Mucosa of gallbladder (tissue), 1 donor: ENCODE data around the gene CLIC1. TPM values are rescaled to one million over a fixed set of nuclear protein-coding genes. Genes with fewer than 3 reads are reported as not detected.
A peak's percentile ranks its signal among the peaks of the same experiment; 100 is the strongest.

Source experiments
- DNase-seq: peaks from one replicate; pipeline ENCODE4 v3.0.0-alpha.2; 2020; ENCODE audit warnings: low spot score
- total RNA-seq: library from RNA; stranded (reverse); gene quantifications from one replicate; pipeline ENCODE4 v1.2.1, GENCODE V29; 2021
- donor health status: DM: no; HTN: no; CAD: no.

The CLIC1 gene
- total RNA-seq, 1 donor from 2014 or later: 394 TPM

GRCh38 chr6:31701666-31702404 is 34.5 kb downstream of the CLIC1 start:
- no peak for DNase-seq

DNA sequence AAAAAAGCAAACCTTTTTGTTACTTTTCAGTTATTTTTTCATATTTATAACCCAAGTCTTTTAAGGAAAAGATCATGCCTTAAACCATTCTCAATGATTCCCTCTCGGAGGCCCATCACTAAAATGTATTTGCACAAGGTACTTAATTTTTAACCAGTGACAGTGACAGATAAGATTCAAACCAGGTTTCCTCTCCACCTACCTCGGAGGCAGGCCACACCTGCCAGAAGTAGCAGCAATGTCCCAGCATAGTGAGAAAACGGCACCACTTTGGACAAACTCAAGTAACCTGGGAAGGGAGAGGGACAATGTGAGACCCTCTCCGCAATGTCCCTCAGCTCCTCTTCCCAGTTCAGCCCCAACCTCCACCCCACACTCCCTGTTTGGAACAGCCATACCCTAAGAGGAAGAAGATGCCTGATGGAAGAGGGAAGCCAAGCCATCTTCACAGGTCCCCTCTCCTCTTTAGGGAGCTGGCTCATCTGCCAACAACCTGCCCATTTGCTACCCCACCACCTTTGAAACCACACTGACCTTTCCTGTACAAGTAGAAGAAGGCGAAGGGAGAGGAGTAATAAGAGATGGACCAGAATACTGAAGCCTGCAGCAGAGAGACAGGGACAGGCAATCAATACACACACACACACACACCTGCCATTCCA is 35.5 kb downstream of the CLIC1 start:
- DNase-seq: no peak

DNA sequence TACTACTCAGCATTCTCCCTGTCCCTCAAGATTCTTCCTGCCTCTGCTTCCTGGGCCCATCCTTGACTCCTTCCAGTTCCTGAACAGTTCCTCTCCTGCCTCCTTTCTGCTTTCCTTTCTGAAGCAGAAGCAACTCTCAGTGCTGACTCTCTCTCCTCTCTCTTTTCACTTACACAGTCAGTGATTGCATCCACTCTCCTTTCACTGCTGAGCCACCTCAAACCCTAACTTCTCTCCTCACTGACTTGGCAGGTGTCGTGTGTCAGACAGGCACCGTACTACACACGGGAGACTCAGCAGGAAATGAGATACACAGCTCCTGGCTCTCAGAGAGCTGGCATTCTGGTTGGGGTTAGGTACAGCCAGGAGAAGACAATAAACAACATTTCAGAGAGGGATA is 38.8 kb downstream of the CLIC1 start:
- DNase-seq: no peak

DNA sequence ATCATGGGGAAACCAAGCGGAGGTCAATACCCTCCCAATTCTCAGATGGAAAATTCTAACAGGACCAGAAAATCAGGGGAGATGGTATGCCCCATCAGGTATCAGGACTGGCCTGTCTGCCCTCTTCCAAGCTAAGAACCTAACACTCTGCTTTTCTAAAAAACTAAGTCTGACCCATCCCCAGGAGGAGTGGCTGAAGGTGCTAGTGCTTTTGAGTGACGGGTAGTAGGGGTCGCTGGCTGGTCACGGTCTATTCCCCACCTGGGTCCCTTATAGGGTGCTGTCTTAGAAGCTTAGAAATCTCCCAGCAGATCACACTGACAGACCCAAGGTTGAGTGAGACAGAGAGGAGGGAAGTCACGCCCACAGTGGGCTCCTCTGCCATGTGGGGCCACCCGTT is 42.8 kb downstream of the CLIC1 start:
- DNase-seq: no peak

DNA sequence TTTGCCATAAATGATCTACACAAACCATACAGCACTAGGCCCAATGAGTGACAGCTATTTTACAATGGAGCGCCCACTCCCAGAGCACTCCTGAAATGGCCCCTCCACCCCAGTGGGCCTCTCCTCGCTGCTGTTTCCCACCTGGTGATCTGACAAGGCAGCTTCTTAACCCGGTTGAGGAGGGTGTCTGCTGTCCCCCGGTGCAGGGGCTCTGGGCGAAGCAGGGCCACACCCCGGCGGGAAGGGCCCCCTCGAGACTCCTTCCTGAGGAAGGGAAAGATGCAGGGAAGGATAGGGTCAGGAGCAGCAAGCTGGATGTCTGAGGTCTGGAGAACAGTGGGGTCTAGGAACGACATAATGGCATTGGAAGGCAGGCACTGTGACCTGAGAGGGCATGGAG is 43.4 kb downstream of the CLIC1 start:
- DNase-seq: no peak

DNA sequence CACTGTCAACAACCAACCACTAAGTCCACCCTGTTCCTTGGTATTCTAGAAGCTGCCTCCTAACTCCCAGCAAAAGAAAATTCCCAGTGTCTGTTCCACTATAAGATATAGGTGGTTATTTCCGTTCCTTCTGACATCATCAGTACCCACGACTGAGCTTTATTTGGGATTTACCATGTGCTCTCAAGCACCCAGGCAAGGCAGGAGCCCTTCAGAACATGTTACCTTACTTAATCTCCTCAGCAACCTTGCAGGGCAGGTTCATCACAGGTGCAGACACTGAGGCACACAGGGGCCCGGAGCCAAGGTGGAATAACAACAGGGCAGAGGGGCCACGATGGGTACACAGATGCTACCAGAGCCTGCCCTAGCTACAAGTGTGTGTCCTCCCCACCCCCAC is 44.0 kb downstream of the CLIC1 start:
- DNase-seq: no peak

DNA sequence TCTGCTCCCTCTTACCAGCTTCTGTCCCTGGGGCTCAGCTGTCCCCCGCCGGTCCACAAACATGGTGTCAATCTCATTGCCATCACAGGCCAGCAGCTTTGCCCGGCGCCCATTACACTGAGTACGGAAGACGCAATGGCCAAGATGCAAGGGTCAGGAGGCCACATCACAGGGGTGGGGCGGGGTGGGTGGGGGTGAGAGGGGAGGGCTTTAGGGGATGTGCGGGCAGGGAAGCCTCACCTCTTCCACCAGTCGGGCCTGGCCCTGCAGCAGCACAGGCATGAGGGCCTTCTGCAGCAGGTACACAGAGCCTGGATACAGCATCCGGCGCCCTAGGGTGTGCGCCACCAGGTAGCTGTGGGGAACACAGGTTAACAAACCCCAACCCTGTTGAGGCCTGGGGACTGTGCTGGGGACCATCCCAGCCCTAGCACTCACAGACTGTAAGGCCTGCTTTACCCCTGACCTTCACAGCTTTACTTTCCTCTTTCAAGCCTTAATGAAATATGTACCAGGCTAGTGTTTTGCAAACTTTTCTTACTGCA is 44.7 kb downstream of the CLIC1 start:
- no peak for DNase-seq

DNA sequence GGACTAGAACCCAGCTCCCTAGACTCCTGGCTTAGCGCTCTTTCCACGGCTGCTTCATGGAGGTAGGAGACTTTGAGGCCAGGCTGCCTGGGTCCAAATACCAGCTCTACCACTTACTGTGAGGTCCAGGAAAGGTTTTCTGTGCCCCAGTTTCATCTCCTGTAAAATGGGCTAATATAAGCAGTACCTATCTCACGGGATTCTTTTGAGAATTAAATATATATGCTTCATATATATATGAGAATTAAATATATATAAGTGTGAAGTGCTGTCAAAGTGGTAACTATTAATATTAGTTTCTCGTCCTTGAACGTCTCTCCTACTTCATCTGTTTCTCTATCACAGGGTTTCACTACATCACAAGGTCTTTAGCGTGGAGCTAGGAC is 45.3 kb downstream of the CLIC1 start:
- DNase-seq: no peak

- DNase-seq: peak; percentile 36
Measured at GRCh38 chr6:31690231-31691077, 45.9 kb downstream of the CLIC1 start.

DNA sequence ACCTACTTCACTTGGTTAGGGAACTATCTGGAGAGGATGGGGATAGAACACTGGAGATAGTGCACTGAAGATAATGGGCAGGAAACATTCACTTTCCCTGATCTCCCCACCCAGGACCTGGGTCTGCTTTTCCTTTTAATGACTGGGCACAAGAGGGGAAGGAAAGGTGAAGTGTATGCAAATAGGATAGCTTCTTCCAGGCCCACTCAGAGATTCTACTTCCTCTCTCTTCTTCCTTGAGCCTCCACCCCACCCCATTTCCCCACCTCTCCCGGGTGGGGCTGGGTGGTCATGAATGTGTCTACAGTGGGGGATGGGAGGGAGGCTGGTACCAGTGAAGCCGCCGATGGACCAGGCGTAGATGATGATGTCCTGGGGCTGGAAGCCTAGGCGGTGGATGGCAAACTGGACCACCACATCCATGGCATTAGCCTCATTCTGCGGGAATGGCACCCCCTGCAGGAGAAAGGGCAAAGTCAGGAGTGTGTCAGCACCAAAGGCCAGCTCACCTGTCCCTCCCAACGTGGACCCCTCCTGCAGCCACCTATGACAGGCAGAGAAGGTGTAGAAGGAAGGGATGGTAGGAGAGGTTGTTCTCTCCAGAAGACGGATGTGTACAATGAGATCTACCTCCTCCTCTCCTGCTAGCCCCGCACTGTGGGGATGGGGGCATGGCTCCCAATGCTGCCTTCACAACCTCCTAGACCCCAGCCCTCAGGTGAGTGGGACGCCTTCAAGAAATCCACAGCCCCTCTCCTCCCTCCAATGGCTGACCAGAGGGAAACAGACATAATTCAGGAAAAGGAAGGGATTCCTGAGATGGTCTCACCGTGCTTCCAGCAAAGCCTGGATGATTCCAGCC is 46.9 kb downstream of the CLIC1 start:
- DNase-seq: no peak

DNA sequence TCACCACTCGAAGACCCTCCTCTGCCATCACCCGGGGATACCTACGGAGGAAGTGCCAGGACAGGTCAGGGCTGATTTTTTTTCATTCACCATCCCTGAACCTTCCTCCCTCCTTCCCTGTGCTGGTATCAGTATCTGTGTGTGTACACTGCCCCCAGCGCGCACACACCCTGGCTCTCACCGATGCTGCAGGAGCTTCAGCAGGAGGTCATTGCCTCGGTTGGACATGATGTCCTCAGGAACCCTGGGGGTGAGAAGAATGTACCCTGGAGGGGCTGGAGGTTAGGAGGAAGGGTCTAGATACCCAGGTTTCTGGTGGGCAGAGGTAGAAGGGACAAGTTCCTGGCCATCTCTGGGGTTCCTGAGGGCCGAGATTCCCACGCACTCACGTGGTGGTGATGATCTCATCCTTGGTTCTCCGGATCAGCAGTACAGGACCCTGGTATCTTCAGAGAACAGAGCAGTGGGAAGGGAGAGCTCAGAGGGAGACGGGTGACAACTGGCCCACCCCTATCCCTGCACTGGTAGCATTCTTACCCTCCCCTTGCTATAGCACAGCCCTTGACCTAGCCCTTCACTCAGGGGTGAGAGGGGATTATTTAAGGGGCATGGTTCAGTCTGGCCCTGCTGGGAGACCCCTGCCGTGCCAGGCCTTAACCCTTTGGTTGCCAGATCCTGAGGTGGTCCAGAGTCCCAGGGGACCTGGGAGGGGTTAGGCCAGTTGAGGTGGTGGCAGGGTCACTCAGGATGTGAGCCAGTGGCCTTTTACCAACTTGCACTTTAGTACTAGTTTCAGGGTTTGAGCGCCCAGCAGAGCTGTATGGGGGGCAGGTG is 48.3 kb downstream of the CLIC1 start:
- no peak for DNase-seq

DNA sequence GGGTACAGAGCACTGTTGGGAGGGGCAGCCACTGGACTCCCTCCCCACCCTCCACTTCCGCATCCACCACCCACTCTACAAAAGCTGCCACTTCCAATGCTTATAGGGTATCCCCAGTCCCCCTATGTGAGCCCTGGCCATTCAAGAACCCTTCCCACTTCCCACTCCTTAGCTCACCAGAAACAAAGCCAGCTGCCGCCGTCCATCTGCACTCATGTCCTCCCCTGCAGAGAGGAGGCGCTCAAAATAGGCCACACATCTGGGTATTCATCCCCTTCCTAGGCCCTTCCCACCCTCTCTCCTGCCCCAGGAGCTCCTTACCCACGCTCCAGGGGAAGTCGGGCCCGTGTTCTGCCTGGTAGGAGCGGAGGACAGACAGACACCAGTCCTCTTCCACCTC is 49.0 kb downstream of the CLIC1 start:
- DNase-seq: no peak

- no peak for DNase-seq
Measured at GRCh38 chr6:31686483-31686882, 49.8 kb downstream of the CLIC1 start.

GRCh38 chr6:31683591-31683990 is 52.7 kb downstream of the CLIC1 start:
- no peak for DNase-seq

- DNase-seq: no peak
Measured at GRCh38 chr6:31681135-31681671, 55.1 kb downstream of the CLIC1 start.

Other genes with a start within 250 kb of the CLIC1 start
- 2.7 TPM for gene MICB, start 238.4 kb downstream of the CLIC1 start, total RNA-seq
- not detected for gene MCCD1, start 207.6 kb downstream of the CLIC1 start, total RNA-seq
- 246 TPM for gene DDX39B, start 194.5 kb downstream of the CLIC1 start, total RNA-seq
- gene ATP6V1G2, start 189.9 kb downstream of the CLIC1 start, total RNA-seq: 4.1 TPM
- 27.7 TPM for gene NFKBIL1, start 188.9 kb downstream of the CLIC1 start, total RNA-seq
- 1.9 TPM for gene LTA, start 164.2 kb downstream of the CLIC1 start, total RNA-seq
- gene TNF, start 161.0 kb downstream of the CLIC1 start, total RNA-seq: 6.6 TPM
- 4.9 TPM for gene LTB, start 154.1 kb downstream of the CLIC1 start, total RNA-seq
- gene LST1, start 150.3 kb downstream of the CLIC1 start, total RNA-seq: 18.4 TPM
- gene NCR3, start 143.5 kb downstream of the CLIC1 start, total RNA-seq: not detected
- gene AIF1, start 121.3 kb downstream of the CLIC1 start, total RNA-seq: 26.8 TPM
- 162 TPM for gene PRRC2A, start 115.8 kb downstream of the CLIC1 start, total RNA-seq
- 288 TPM for gene BAG6, start 83.9 kb downstream of the CLIC1 start, total RNA-seq
- 2.2 TPM for gene APOM, start 80.6 kb downstream of the CLIC1 start, total RNA-seq
- 30.5 TPM for gene C6orf47, start 75.8 kb downstream of the CLIC1 start, total RNA-seq
- 18.7 TPM for gene GPANK1, start 71.5 kb downstream of the CLIC1 start, total RNA-seq
- 108 TPM for gene CSNK2B, start 70.5 kb downstream of the CLIC1 start, total RNA-seq
- 8.1 TPM for gene LY6G5B, start 66.6 kb downstream of the CLIC1 start, total RNA-seq
- 5.2 TPM for gene LY6G5C, start 55.5 kb downstream of the CLIC1 start, total RNA-seq
- gene ABHD16A, start 33.2 kb downstream of the CLIC1 start, total RNA-seq: 103 TPM
- gene LY6G6F, start 29.7 kb downstream of the CLIC1 start, total RNA-seq: not detected
- not detected for gene LY6G6D, start 21.2 kb downstream of the CLIC1 start, total RNA-seq
- gene LY6G6C, start 14.8 kb downstream of the CLIC1 start, total RNA-seq: not detected
- 0.37 TPM for gene MPIG6B, start 13.2 kb downstream of the CLIC1 start, total RNA-seq
- gene DDAH2, start 7.2 kb downstream of the CLIC1 start, total RNA-seq: 130 TPM
- 19.7 TPM for gene MSH5, start 3.5 kb upstream of the CLIC1 start, total RNA-seq
- 2.7 TPM for gene SAPCD1, start 26.1 kb upstream of the CLIC1 start, total RNA-seq
- gene VWA7, start 40.8 kb upstream of the CLIC1 start, total RNA-seq: 18.5 TPM
- gene VARS1, start 59.2 kb upstream of the CLIC1 start, total RNA-seq: 49.7 TPM
- gene LSM2, start 70.4 kb upstream of the CLIC1 start, total RNA-seq: 32.5 TPM
- gene HSPA1L, start 78.8 kb upstream of the CLIC1 start, total RNA-seq: 2.8 TPM
- 347 TPM for gene HSPA1A, start 79.0 kb upstream of the CLIC1 start, total RNA-seq
- gene HSPA1B, start 91.2 kb upstream of the CLIC1 start, total RNA-seq: 277 TPM
- gene NEU1, start 126.3 kb upstream of the CLIC1 start, total RNA-seq: 91.2 TPM
- 457 TPM for gene SLC44A4, start 142.5 kb upstream of the CLIC1 start, total RNA-seq
- 63.4 TPM for gene EHMT2, start 161.2 kb upstream of the CLIC1 start, total RNA-seq
- gene ZBTB12, start 165.6 kb upstream of the CLIC1 start, total RNA-seq: 11.8 TPM
- 14.8 TPM for gene C2, start 191.2 kb upstream of the CLIC1 start, total RNA-seq
- gene CFB, start 209.6 kb upstream of the CLIC1 start, total RNA-seq: 476 TPM
- 52.1 TPM for gene NELFE, start 222.4 kb upstream of the CLIC1 start, total RNA-seq
- 81.3 TPM for gene SKIC2, start 222.6 kb upstream of the CLIC1 start, total RNA-seq
- gene DXO, start 235.6 kb upstream of the CLIC1 start, total RNA-seq: 27.6 TPM
- 179 TPM for gene C4A, start 245.5 kb upstream of the CLIC1 start, total RNA-seq